ENCODE measurements around the gene SBDS. TPM values are rescaled to one million over a fixed set of nuclear protein-coding genes. Genes with fewer than 3 reads are reported as not detected.
"Not testable (repeated sequence)": the region's sequence is repeated elsewhere in the genome, so short reads cannot be mapped to it uniquely, and the experiment has no call there.

Gene SBDS
- total RNA-seq, 1 experiment from 2014 or later, result 37.8 TPM

GRCh38 chr7:67042781-67043558 is 47.6 kb upstream of the SBDS start:
- not testable (repeated sequence) for H3K27me3 Mint-ChIP-seq (ENCODE audit: low read depth); H3T11ph ChIP-seq (ENCODE audit: low read length); H3K79me2 ChIP-seq (ENCODE audit: insufficient read depth, low read length); H2AK5ac ChIP-seq (ENCODE audit: insufficient read length, low read length); H2BK5ac ChIP-seq (ENCODE audit: insufficient read length, low read length); H3K4me2 ChIP-seq (ENCODE audit: insufficient read depth, insufficient read length, low read length); H2AFZ ChIP-seq (ENCODE audit: low read length); H3K9me3 ChIP-seq (ENCODE audit: control insufficient read depth, low read depth, low read length); H3K9ac ChIP-seq (ENCODE audit: extremely low read depth, insufficient read length, low read length); H3K4me3 Mint-ChIP-seq; H3K4me1 ChIP-seq (ENCODE audit: insufficient read depth, low read length); H3K27me3 ChIP-seq (ENCODE audit: insufficient read depth, low read length); H3K27ac ChIP-seq (ENCODE audit: insufficient read length, low read depth, low read length); DNase-seq; H4K5ac ChIP-seq (ENCODE audit: insufficient read length, low read depth, low read length); H2BK120ac ChIP-seq (ENCODE audit: low read depth, low read length, poor library complexity, severe bottlenecking); H3K18ac ChIP-seq (ENCODE audit: insufficient read length, low read depth, low read length); H3K36me3 Mint-ChIP-seq (ENCODE audit: insufficient read depth in 1 of 3, low read depth in 3 of 3); H3K23ac ChIP-seq (ENCODE audit: insufficient read length, low read depth, low read length); H2BK15ac ChIP-seq (ENCODE audit: low read depth, low read length); H3K23me2 ChIP-seq (ENCODE audit: insufficient read length, low read depth, low read length, poor library complexity, severe bottlenecking); H2BK20ac ChIP-seq (ENCODE audit: low read depth, low read length, poor library complexity, severe bottlenecking); H3K4ac ChIP-seq (ENCODE audit: low read depth, low read length); H3K14ac ChIP-seq (ENCODE audit: insufficient read depth, low read length); H3K56ac ChIP-seq (ENCODE audit: insufficient read length, low read depth, low read length); H4K91ac ChIP-seq (ENCODE audit: insufficient read length, low read depth, low read length); H4K20me1 ChIP-seq (ENCODE audit: control insufficient read depth, insufficient read depth, insufficient read length); H2BK12ac ChIP-seq (ENCODE audit: insufficient read length, low read depth, low read length); H4K8ac ChIP-seq (replicated peaks; ENCODE audit: insufficient read length, low read depth, low read length); H3K9me3 Mint-ChIP-seq; H3K79me1 ChIP-seq (ENCODE audit: insufficient read depth, low read depth, low read length, poor library complexity, severe bottlenecking)
- Mint-ChIP-seq H3K4me1 (peaks cover 10 to 12% of the 10 kb centered on the region in 2 experiments; a peak in 2 of 4 replicates), H3K27ac (peak overlapping the region in 1 of 3 experiments; percentile 40; a peak in 1 of 7 replicates)
- WGBS (ENCODE audit: extremely low coverage, insufficient read length, low lambda C conversion rate), result no CpG with 5 or more reads among the region's 5 CpGs

Data from H9 (cell line).